NT2/D1 (cell line): ENCODE results near the gene RHOBTB1.

ENCODE experiments used
- DNase-seq: peaks from one replicate; pipeline ENCODE4 v3.0.0-alpha.2; 2011; ENCODE audit warnings: low read depth, low spot score
- H3K27me3 ChIP-seq: 2 replicates; pipeline ENCODE4 v1.6.0; 2011; ENCODE audit warnings: mild to moderate bottlenecking; ENCODE audit not compliant: insufficient read length, insufficient read depth
- H3K36me3 ChIP-seq: 2 replicates; pipeline ENCODE4 v1.6.1; 2011; ENCODE audit warnings: mild to moderate bottlenecking, low read length, mixed read lengths; ENCODE audit not compliant: insufficient read depth, insufficient read length
- H3K4me1 ChIP-seq: 2 replicates; pipeline ENCODE4 v1.5.1; 2011; ENCODE audit not compliant: insufficient read depth, insufficient read length
- H3K4me3 ChIP-seq: 2 replicates; pipeline ENCODE4 v1.5.1; 2011; ENCODE audit warnings: low read depth; ENCODE audit not compliant: insufficient read length
- H3K9ac ChIP-seq: 2 replicates; pipeline ENCODE4 v1.6.0; 2011; ENCODE audit warnings: low read depth; ENCODE audit not compliant: insufficient read length
- H3K9me3 ChIP-seq: 2 replicates; pipeline ENCODE4 v1.5.1; 2011; ENCODE audit warnings: mild to moderate bottlenecking, low read length; ENCODE audit not compliant: insufficient read depth
- SUZ12 ChIP-seq: IDR thresholded peaks from 2 replicates; pipeline ENCODE4 v1.6.1; 2011; ENCODE audit not compliant: insufficient read length, insufficient read depth; ENCODE audit errors: extremely low read depth
- YY1 ChIP-seq: IDR thresholded peaks from 2 replicates; pipeline ENCODE4 v1.6.1; 2011; ENCODE audit not compliant: insufficient read length, insufficient read depth
- ZNF274 ChIP-seq: IDR thresholded peaks from 2 replicates; pipeline ENCODE4 v1.6.1; 2011; ENCODE audit warnings: mild to moderate bottlenecking, low read depth, low read length

RHOBTB1 gene

DNA sequence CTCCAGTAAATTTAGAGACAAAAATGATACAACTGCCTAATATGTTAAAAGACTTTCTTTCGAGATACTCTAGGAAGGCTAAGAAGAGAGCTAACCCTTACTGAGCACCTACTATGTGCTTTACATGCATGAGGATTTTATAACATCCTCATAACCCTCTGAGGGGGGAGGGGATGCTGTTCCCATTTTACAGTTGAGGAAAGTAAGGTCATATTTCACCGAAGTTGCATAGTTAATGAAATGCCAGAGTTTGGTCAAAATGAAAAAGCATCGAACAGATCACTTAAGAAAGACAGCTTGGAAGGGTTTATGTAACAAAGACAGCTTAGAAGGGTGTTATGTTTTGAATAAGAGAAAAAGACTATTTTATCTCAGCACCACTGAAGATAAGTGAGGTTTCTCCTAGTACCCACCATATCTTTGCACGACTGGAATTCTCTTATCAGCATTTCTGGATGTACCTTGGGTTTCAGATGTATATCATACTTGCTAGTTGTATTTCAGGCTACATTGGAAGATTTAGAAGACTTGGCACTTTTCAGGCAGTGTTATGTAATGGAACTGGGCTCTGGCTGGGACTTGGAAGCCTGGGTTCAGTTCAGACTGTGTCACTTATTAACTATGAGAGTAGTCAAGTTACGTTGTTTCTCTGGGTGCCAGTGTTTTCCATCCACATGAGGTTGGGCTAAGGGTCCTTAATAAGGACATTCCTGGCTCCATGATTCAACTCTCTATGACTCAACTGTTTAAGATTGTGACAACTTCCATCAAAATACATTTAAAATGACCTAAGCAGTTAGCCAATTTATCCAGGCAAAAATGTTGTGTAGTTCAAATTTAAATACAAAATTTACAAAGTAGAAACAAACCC is 6.0 kb downstream of the RHOBTB1 start:
- DNase-seq: no peak
- no peak for TF ChIP-seq YY1
- TF ChIP-seq ZNF274: no peak
- no peak for TF ChIP-seq SUZ12
- Histone ChIP-seq H3K36me3 (no peaks in the 10 kb centered on the region), H3K27me3 (no peaks in the 10 kb centered on the region), H3K4me3 (no peak overlapping the region), H3K9me3 (no peaks in the 10 kb centered on the region), H3K9ac (no peak overlapping the region), H3K4me1 (no peaks in the 10 kb centered on the region)

- H3K27me3 ChIP-seq: no peaks in the 10 kb centered on the region
- H3K9me3 ChIP-seq: no peaks in the 10 kb centered on the region
- no peak overlapping the region for H3K9ac ChIP-seq
- no peak for DNase-seq
- no peaks in the 10 kb centered on the region for H3K36me3 ChIP-seq
- H3K4me3 ChIP-seq: no peak overlapping the region
- no peak for TF ChIP-seq SUZ12
- TF ChIP-seq ZNF274: no peak
- TF ChIP-seq YY1: no peak
- no peaks in the 10 kb centered on the region for H3K4me1 ChIP-seq
These were observed 7.0 kb downstream of the RHOBTB1 start for GRCh38 chr10:60937022-60937421.

GRCh38 chr10:60934215-60935175 is 9.5 kb downstream of the RHOBTB1 start:
- no peak for DNase-seq
- no peak overlapping the region for H3K4me3 ChIP-seq
- no peaks in the 10 kb centered on the region for H3K9me3 ChIP-seq
- no peak for TF ChIP-seq YY1
- TF ChIP-seq ZNF274: no peak
- no peak for TF ChIP-seq SUZ12
- no peak overlapping the region for H3K9ac ChIP-seq
- H3K4me1 ChIP-seq: no peaks in the 10 kb centered on the region
- H3K27me3 ChIP-seq: no peaks in the 10 kb centered on the region
- H3K36me3 ChIP-seq: peaks cover 4% of the 10 kb centered on the region

GRCh38 chr10:60932756-60933155 is 11.2 kb downstream of the RHOBTB1 start:
- no peak overlapping the region for H3K4me3 ChIP-seq
- DNase-seq: no peak
- no peaks in the 10 kb centered on the region for H3K27me3 ChIP-seq
- H3K9me3 ChIP-seq: no peaks in the 10 kb centered on the region
- H3K9ac ChIP-seq: no peak overlapping the region
- peaks cover 4% of the 10 kb centered on the region for H3K36me3 ChIP-seq
- H3K4me1 ChIP-seq: no peaks in the 10 kb centered on the region
- TF ChIP-seq ZNF274: no peak
- no peak for TF ChIP-seq SUZ12
- no peak for TF ChIP-seq YY1

DNA sequence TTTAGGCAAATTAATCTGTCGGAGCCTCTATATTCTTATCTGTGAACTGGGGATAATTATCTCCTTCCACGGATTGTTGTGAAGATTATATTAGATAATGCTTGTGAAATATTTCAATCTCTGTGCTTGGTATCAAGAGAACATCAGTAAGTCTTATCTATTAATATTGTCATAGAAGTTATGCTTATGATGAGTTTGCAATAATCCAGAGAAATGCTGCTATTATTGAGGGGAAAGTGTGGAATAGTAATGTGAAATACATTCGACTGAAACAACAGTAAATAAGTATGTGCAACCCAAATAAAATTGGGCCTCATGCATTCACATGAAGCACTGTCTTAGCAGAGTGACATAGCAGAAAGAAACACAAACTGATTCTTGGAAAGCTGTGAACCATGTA is 13.7 kb downstream of the RHOBTB1 start:
- Histone ChIP-seq H3K4me3 (no peak overlapping the region), H3K27me3 (no peaks in the 10 kb centered on the region), H3K9ac (no peak overlapping the region), H3K36me3 (peaks cover 4% of the 10 kb centered on the region), H3K9me3 (no peaks in the 10 kb centered on the region), H3K4me1 (no peaks in the 10 kb centered on the region)
- DNase-seq: no peak
- TF ChIP-seq SUZ12 (no peak), ZNF274 (no peak), YY1 (no peak)

DNA sequence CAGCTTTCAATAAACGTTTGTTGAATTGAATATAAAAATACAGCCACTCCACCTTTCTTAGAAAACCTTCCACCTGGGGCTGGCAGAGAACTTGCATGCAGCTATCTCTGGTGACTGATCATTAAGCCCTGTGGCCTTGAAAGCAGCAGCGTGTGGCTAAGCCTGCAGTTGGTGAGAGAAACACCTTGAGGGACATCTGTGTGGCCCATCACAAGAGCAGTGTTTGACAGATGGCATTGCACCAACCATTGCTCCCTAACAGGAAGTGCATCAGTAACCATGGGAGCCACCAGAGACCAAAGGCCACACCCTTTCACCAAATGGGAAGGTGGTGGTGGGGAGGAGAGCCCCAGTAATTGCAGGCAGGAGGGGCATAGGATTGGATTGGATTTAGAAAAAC is 22.4 kb downstream of the RHOBTB1 start:
- Histone ChIP-seq H3K9me3 (peaks cover 5% of the 10 kb centered on the region; the same call in 1 of the 2 replicates), H3K36me3 (no peaks in the 10 kb centered on the region), H3K9ac (no peak overlapping the region), H3K4me3 (no peak overlapping the region), H3K27me3 (no peaks in the 10 kb centered on the region), H3K4me1 (no peaks in the 10 kb centered on the region)
- DNase-seq: no peak
- TF ChIP-seq SUZ12: no peak
- no peak for TF ChIP-seq ZNF274
- TF ChIP-seq YY1: no peak

- Histone ChIP-seq H3K9ac (no peak overlapping the region), H3K9me3 (peaks cover 5% of the 10 kb centered on the region; the same call in 1 of the 2 replicates), H3K4me1 (no peaks in the 10 kb centered on the region), H3K27me3 (no peaks in the 10 kb centered on the region), H3K4me3 (no peak overlapping the region), H3K36me3 (no peaks in the 10 kb centered on the region)
- TF ChIP-seq SUZ12: no peak
- no peak for TF ChIP-seq YY1
- no peak for TF ChIP-seq ZNF274
- no peak for DNase-seq
These were observed 23.5 kb downstream of the RHOBTB1 start for GRCh38 chr10:60920479-60920878.
